ENCODE results near the gene COL6A2.
"Not testable (repeated sequence)": the region's sequence is repeated elsewhere in the genome, so short reads cannot be mapped to it uniquely, and the experiment has no call there.

Gene COL6A2

GRCh38 chr21:46061518-46061917 lies 36.4 kb upstream of the COL6A2 start:
- DNase-seq, result no peak

- no peak for DNase-seq
Observed at GRCh38 chr21:46061950-46062349, 36.0 kb upstream of the COL6A2 start.

- DNase-seq, result no peak
Observed at GRCh38 chr21:46062471-46063211, 35.3 kb upstream of the COL6A2 start.

- DNase-seq, result no peak
Observed at GRCh38 chr21:46063227-46063626, 34.7 kb upstream of the COL6A2 start.

GRCh38 chr21:46063734-46064680 lies 33.9 kb upstream of the COL6A2 start:
- DNase-seq, result no peak

- no peak for DNase-seq
Observed at GRCh38 chr21:46064870-46065214, 33.1 kb upstream of the COL6A2 start.

GRCh38 chr21:46065215-46065913 lies 32.5 kb upstream of the COL6A2 start:
- no peak for DNase-seq

GRCh38 chr21:46065914-46066551 lies 31.9 kb upstream of the COL6A2 start:
- DNase-seq, result no peak

- no peak for DNase-seq
Observed at GRCh38 chr21:46066591-46067331, 31.2 kb upstream of the COL6A2 start.

GRCh38 chr21:46067505-46068201 lies 30.3 kb upstream of the COL6A2 start:
- DNase-seq, result no peak

- DNase-seq, result no peak
Observed at GRCh38 chr21:46068516-46069079, 29.3 kb upstream of the COL6A2 start.

- DNase-seq, result no peak
Observed at GRCh38 chr21:46069166-46069565, 28.7 kb upstream of the COL6A2 start.

GRCh38 chr21:46069719-46070279 lies 28.1 kb upstream of the COL6A2 start:
- DNase-seq, result no peak

- DNase-seq, result no peak
Observed at GRCh38 chr21:46071082-46071481, 26.8 kb upstream of the COL6A2 start.

- DNase-seq, result not testable (repeated sequence)
Observed at GRCh38 chr21:46076724-46077123, 21.2 kb upstream of the COL6A2 start.

GRCh38 chr21:46077674-46078101 lies 20.2 kb upstream of the COL6A2 start:
- DNase-seq, result no peak

GRCh38 chr21:46078322-46078977 lies 19.5 kb upstream of the COL6A2 start:
- no peak for DNase-seq

- DNase-seq, result no peak
Observed at GRCh38 chr21:46078978-46079351, 18.9 kb upstream of the COL6A2 start.

GRCh38 chr21:46079352-46080170 lies 18.4 kb upstream of the COL6A2 start:
- no peak for DNase-seq

All from NCI-H1694 (cell line).